ENCODE results near the gene INSR.
A peak's percentile ranks its signal among the peaks of the same experiment; 100 is the strongest.

Gene INSR

GRCh38 chr19:7293762-7294557, at the start of gene INSR:
Gene INSR, minus strand, starts transcription at chr19:7294414. Its CDS starts 523 bp downstream, at chr19:7293891.
- no peak within 1 kb of the TSS for H3K27ac Mint-ChIP-seq
- peaks cover 9% of the 10 kb centered on the region for H3K4me1 Mint-ChIP-seq (ENCODE audit: low read depth)
- peak within 1 kb of the TSS; percentile 76 for H3K4me3 Mint-ChIP-seq
- no peaks in the 10 kb centered on the region for H3K9me3 Mint-ChIP-seq
- H3K27me3 Mint-ChIP-seq = peaks cover 52% of the 10 kb centered on the region
- no peaks in the 10 kb centered on the region for H3K36me3 Mint-ChIP-seq (ENCODE audit: low read depth)

- no peak overlapping the region for H3K4me3 Mint-ChIP-seq
- H3K9me3 Mint-ChIP-seq = no peaks in the 10 kb centered on the region
- no peaks in the 10 kb centered on the region for H3K27me3 Mint-ChIP-seq
- peaks cover 70% of the 10 kb centered on the region for H3K4me1 Mint-ChIP-seq (ENCODE audit: low read depth)
- H3K27ac Mint-ChIP-seq = no peak overlapping the region
- no peaks in the 10 kb centered on the region for H3K36me3 Mint-ChIP-seq (ENCODE audit: low read depth)
These were observed 47.9 kb upstream of the INSR start for GRCh38 chr19:7342143-7342542.

GRCh38 chr19:7340959-7341837, 47.0 kb upstream of the INSR start:
- H3K4me3 Mint-ChIP-seq = peak overlapping the region; percentile 35
- H3K27ac Mint-ChIP-seq = no peak overlapping the region
- no peaks in the 10 kb centered on the region for H3K36me3 Mint-ChIP-seq (ENCODE audit: low read depth)
- H3K4me1 Mint-ChIP-seq (ENCODE audit: low read depth) = peaks cover 71% of the 10 kb centered on the region
- no peaks in the 10 kb centered on the region for H3K9me3 Mint-ChIP-seq
- no peaks in the 10 kb centered on the region for H3K27me3 Mint-ChIP-seq

GRCh38 chr19:7337380-7338194, 43.4 kb upstream of the INSR start:
- Mint-ChIP-seq H3K36me3 (ENCODE audit: low read depth) (no peaks in the 10 kb centered on the region), H3K9me3 (no peaks in the 10 kb centered on the region), H3K27ac (no peak overlapping the region), H3K27me3 (no peaks in the 10 kb centered on the region), H3K4me3 (peak overlapping the region; percentile 41), H3K4me1 (ENCODE audit: low read depth) (peaks cover 49% of the 10 kb centered on the region)

GRCh38 chr19:7336321-7336973, 42.2 kb upstream of the INSR start:
- Mint-ChIP-seq H3K4me1 (ENCODE audit: low read depth) (peaks cover 44% of the 10 kb centered on the region), H3K4me3 (no peak overlapping the region), H3K27me3 (no peaks in the 10 kb centered on the region), H3K27ac (no peak overlapping the region), H3K9me3 (no peaks in the 10 kb centered on the region), H3K36me3 (ENCODE audit: low read depth) (no peaks in the 10 kb centered on the region)

- Mint-ChIP-seq H3K4me3 (no peak overlapping the region), H3K36me3 (ENCODE audit: low read depth) (no peaks in the 10 kb centered on the region), H3K4me1 (ENCODE audit: low read depth) (peaks cover 27% of the 10 kb centered on the region), H3K27ac (no peak overlapping the region), H3K27me3 (no peaks in the 10 kb centered on the region), H3K9me3 (no peaks in the 10 kb centered on the region)
These were observed 39.2 kb upstream of the INSR start for GRCh38 chr19:7333198-7334118.

GRCh38 chr19:7331446-7331845, 37.2 kb upstream of the INSR start:
- no peaks in the 10 kb centered on the region for H3K27me3 Mint-ChIP-seq
- H3K4me1 Mint-ChIP-seq (ENCODE audit: low read depth) = peaks cover 10% of the 10 kb centered on the region
- no peak overlapping the region for H3K4me3 Mint-ChIP-seq
- H3K9me3 Mint-ChIP-seq = no peaks in the 10 kb centered on the region
- H3K27ac Mint-ChIP-seq = no peak overlapping the region
- H3K36me3 Mint-ChIP-seq (ENCODE audit: low read depth) = no peaks in the 10 kb centered on the region

- Mint-ChIP-seq H3K4me1 (ENCODE audit: low read depth) (no peaks in the 10 kb centered on the region), H3K9me3 (no peaks in the 10 kb centered on the region), H3K4me3 (no peak overlapping the region), H3K27me3 (no peaks in the 10 kb centered on the region), H3K27ac (no peak overlapping the region), H3K36me3 (ENCODE audit: low read depth) (no peaks in the 10 kb centered on the region)
These were observed 34.4 kb upstream of the INSR start for GRCh38 chr19:7328647-7329046.

GRCh38 chr19:7327802-7328201, 33.6 kb upstream of the INSR start:
- Mint-ChIP-seq H3K9me3 (no peaks in the 10 kb centered on the region), H3K4me3 (no peak overlapping the region), H3K27ac (no peak overlapping the region), H3K36me3 (ENCODE audit: low read depth) (no peaks in the 10 kb centered on the region), H3K4me1 (ENCODE audit: low read depth) (no peaks in the 10 kb centered on the region), H3K27me3 (no peaks in the 10 kb centered on the region)

- no peak overlapping the region for H3K4me3 Mint-ChIP-seq
- no peaks in the 10 kb centered on the region for H3K9me3 Mint-ChIP-seq
- H3K27me3 Mint-ChIP-seq = no peaks in the 10 kb centered on the region
- no peak overlapping the region for H3K27ac Mint-ChIP-seq
- no peaks in the 10 kb centered on the region for H3K36me3 Mint-ChIP-seq (ENCODE audit: low read depth)
- H3K4me1 Mint-ChIP-seq (ENCODE audit: low read depth) = no peaks in the 10 kb centered on the region
These were observed 32.1 kb upstream of the INSR start for GRCh38 chr19:7326105-7326877.

- no peaks in the 10 kb centered on the region for H3K27me3 Mint-ChIP-seq
- no peaks in the 10 kb centered on the region for H3K4me1 Mint-ChIP-seq (ENCODE audit: low read depth)
- H3K9me3 Mint-ChIP-seq = peaks cover 5% of the 10 kb centered on the region
- H3K4me3 Mint-ChIP-seq = no peak overlapping the region
- no peak overlapping the region for H3K27ac Mint-ChIP-seq
- H3K36me3 Mint-ChIP-seq (ENCODE audit: low read depth) = no peaks in the 10 kb centered on the region
These were observed 24.0 kb upstream of the INSR start for GRCh38 chr19:7318176-7318575.

- H3K9me3 Mint-ChIP-seq = no peaks in the 10 kb centered on the region
- no peaks in the 10 kb centered on the region for H3K27me3 Mint-ChIP-seq
- no peaks in the 10 kb centered on the region for H3K4me1 Mint-ChIP-seq (ENCODE audit: low read depth)
- H3K27ac Mint-ChIP-seq = no peak overlapping the region
- no peak overlapping the region for H3K4me3 Mint-ChIP-seq
- H3K36me3 Mint-ChIP-seq (ENCODE audit: low read depth) = no peaks in the 10 kb centered on the region
These were observed 18.6 kb upstream of the INSR start for GRCh38 chr19:7312816-7313215.

GRCh38 chr19:7311911-7312310, 17.7 kb upstream of the INSR start:
- H3K36me3 Mint-ChIP-seq (ENCODE audit: low read depth) = no peaks in the 10 kb centered on the region
- no peaks in the 10 kb centered on the region for H3K27me3 Mint-ChIP-seq
- no peak overlapping the region for H3K27ac Mint-ChIP-seq
- no peaks in the 10 kb centered on the region for H3K4me1 Mint-ChIP-seq (ENCODE audit: low read depth)
- H3K4me3 Mint-ChIP-seq = no peak overlapping the region
- no peaks in the 10 kb centered on the region for H3K9me3 Mint-ChIP-seq
